ENCODE data around the gene TYRP1.
"Not testable (repeated sequence)": the region's sequence is repeated elsewhere in the genome, so short reads cannot be mapped to it uniquely, and the experiment has no call there.

The TYRP1 gene

DNA sequence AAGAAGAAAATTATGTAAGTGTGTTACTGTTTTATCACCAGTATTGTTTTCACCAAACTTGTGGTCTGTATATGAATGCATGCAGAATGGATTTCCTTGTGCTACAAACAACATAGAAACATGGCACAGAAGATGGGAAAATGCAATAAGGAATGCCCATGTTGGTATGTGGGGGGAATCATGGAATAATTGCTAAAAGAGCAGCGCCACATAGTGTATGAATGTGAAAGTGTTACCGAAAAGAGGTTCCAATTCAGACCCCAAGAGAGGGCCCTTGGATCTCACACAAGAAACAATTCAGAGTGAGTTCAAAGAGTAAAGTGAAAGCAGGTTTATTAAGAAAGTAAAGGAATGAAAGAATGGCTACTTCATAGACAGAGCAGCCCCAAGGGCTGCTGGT is 26.4 kb upstream of the TYRP1 start:
- H3K4me3 ChIP-seq (ENCODE audit: low read depth in 1 of 5, low read length in 5 of 5), result no peak overlapping the region
- no peaks in the 10 kb centered on the region for H3K9me3 ChIP-seq (ENCODE audit: control insufficient read depth in 5 of 5, low read length in 5 of 5)
- no peak overlapping the region for H3K9ac ChIP-seq (ENCODE audit: low read length in 5 of 5)
- H3K27me3 ChIP-seq (ENCODE audit: control insufficient read depth in 5 of 5, insufficient read depth in 4 of 5, low read length in 5 of 5), result no peaks in the 10 kb centered on the region
- no peaks in the 10 kb centered on the region for H3K4me1 ChIP-seq (ENCODE audit: control insufficient read depth in 5 of 5, insufficient read depth in 5 of 5, low read length in 5 of 5)
- H3K36me3 ChIP-seq (ENCODE audit: control insufficient read depth in 5 of 5, insufficient read depth in 5 of 5, low read length in 5 of 5), result no peaks in the 10 kb centered on the region
- no peak overlapping the region for H3K27ac ChIP-seq (ENCODE audit: low read depth, low read length)

DNA sequence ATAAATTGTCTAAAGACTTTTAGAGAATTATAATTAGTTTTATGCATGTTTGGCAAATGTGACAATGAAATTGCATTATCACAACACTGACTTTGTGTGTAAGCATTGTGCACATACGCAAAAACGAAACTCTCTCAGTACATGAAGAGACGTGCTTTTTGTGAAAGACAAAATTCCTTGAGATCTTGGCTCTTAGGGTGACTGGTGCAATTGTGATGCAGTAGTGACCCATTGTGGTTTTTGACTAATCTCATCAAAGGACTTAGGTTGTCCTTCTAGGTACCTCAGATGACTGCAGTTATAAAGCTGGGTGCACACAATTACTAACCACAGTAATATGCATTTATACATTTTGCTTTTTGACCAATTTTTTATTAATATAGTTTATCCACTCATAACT is 25.3 kb upstream of the TYRP1 start:
- no peaks in the 10 kb centered on the region for H3K27me3 ChIP-seq (ENCODE audit: control insufficient read depth in 5 of 5, insufficient read depth in 4 of 5, low read length in 5 of 5)
- no peak overlapping the region for H3K9ac ChIP-seq (ENCODE audit: low read length in 5 of 5)
- no peak overlapping the region for H3K27ac ChIP-seq (ENCODE audit: low read depth, low read length)
- H3K9me3 ChIP-seq (ENCODE audit: control insufficient read depth in 5 of 5, low read length in 5 of 5), result no peaks in the 10 kb centered on the region
- no peaks in the 10 kb centered on the region for H3K4me1 ChIP-seq (ENCODE audit: control insufficient read depth in 5 of 5, insufficient read depth in 5 of 5, low read length in 5 of 5)
- no peak overlapping the region for H3K4me3 ChIP-seq (ENCODE audit: low read depth in 1 of 5, low read length in 5 of 5)
- no peaks in the 10 kb centered on the region for H3K36me3 ChIP-seq (ENCODE audit: control insufficient read depth in 5 of 5, insufficient read depth in 5 of 5, low read length in 5 of 5)

DNA sequence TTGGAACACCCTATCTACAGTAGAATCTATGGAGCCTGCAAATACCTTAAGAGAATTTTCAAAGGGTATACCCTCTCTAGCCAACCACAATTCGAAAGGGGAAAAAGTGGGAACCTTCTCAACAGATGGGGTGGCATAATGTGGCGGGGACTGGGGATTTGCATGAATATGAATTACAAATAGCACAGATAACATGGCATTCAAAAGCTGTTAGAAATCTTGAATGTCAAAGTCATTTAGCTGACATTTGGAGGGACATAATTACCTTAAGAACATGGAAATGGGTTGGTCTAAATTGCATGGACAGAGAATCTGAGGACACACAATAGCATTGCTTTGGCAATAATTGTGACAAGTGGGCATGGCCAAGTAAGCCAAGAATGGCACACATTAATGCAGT is 23.2 kb upstream of the TYRP1 start:
- H3K4me3 ChIP-seq (ENCODE audit: low read depth in 1 of 5, low read length in 5 of 5), result no peak overlapping the region
- no peak overlapping the region for H3K27ac ChIP-seq (ENCODE audit: low read depth, low read length)
- H3K4me1 ChIP-seq (ENCODE audit: control insufficient read depth in 5 of 5, insufficient read depth in 5 of 5, low read length in 5 of 5), result no peaks in the 10 kb centered on the region
- no peaks in the 10 kb centered on the region for H3K27me3 ChIP-seq (ENCODE audit: control insufficient read depth in 5 of 5, insufficient read depth in 4 of 5, low read length in 5 of 5)
- no peaks in the 10 kb centered on the region for H3K36me3 ChIP-seq (ENCODE audit: control insufficient read depth in 5 of 5, insufficient read depth in 5 of 5, low read length in 5 of 5)
- H3K9ac ChIP-seq (ENCODE audit: low read length in 5 of 5), result no peak overlapping the region
- H3K9me3 ChIP-seq (ENCODE audit: control insufficient read depth in 5 of 5, low read length in 5 of 5), result no peaks in the 10 kb centered on the region

DNA sequence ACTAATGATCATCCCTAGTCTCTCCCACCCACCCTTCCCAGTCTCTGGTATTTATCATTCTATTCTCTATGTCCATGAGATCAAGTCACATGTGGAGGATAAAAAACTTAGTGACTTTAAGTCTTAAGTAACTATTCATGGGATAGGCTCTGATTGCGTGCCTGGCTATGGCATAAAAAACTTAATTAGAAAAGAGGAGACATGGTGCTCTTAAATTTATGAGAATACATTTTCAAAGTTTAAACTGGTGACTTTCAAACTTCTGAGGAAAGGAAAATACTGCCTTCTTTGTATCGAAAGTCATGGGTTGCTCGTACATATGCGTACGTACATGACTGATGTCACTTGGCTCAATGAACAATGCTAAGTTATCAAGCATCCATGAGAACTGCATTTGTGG is 18.2 kb upstream of the TYRP1 start:
- Histone ChIP-seq H3K4me3 (ENCODE audit: low read depth in 1 of 5, low read length in 5 of 5) (no peak overlapping the region), H3K27me3 (ENCODE audit: control insufficient read depth in 5 of 5, insufficient read depth in 4 of 5, low read length in 5 of 5) (no peaks in the 10 kb centered on the region), H3K36me3 (ENCODE audit: control insufficient read depth in 5 of 5, insufficient read depth in 5 of 5, low read length in 5 of 5) (no peaks in the 10 kb centered on the region), H3K4me1 (ENCODE audit: control insufficient read depth in 5 of 5, insufficient read depth in 5 of 5, low read length in 5 of 5) (no peaks in the 10 kb centered on the region), H3K9me3 (ENCODE audit: control insufficient read depth in 5 of 5, low read length in 5 of 5) (no peaks in the 10 kb centered on the region), H3K9ac (ENCODE audit: low read length in 5 of 5) (no peak overlapping the region), H3K27ac (ENCODE audit: low read depth, low read length) (no peak overlapping the region)

DNA sequence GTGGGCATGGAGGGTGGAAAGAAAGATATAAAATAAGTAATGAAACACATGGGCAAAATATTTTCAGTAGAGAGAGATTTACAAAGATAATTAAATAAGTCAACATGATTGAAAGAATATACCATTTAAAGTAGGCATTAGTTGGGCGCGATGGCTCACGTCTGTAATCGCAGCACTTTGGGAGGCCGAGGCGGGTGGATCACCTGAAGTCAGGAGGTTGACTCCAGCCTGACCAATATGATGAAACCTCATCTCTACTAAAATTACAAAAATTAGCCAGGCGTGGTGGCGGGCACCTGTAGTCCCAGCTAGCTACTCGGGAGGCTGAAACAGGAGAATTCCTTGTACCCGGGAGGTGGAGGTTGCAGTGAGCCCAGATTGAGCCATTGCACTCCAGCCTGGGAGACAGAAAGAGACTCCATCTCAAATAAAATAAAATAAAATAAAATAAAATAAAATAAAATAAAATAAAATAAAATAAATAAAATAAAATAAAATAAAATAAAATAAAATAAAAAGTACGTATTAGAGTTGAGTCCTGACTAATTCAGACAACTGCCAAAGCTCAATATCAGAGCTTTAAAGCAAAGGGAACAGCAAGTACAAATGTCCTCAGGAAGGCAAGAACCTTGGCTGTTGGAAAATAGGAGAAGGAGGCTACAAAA is 15.6 kb upstream of the TYRP1 start:
- H3K4me3 ChIP-seq (ENCODE audit: low read depth in 1 of 5, low read length in 5 of 5); H3K27me3 ChIP-seq (ENCODE audit: control insufficient read depth in 5 of 5, insufficient read depth in 4 of 5, low read length in 5 of 5); H3K36me3 ChIP-seq (ENCODE audit: control insufficient read depth in 5 of 5, insufficient read depth in 5 of 5, low read length in 5 of 5); H3K9me3 ChIP-seq (ENCODE audit: control insufficient read depth in 5 of 5, low read length in 5 of 5); H3K9ac ChIP-seq (ENCODE audit: low read length in 5 of 5); H3K4me1 ChIP-seq (ENCODE audit: control insufficient read depth in 5 of 5, insufficient read depth in 5 of 5, low read length in 5 of 5); H3K27ac ChIP-seq (ENCODE audit: low read depth, low read length): not testable (repeated sequence)

DNA sequence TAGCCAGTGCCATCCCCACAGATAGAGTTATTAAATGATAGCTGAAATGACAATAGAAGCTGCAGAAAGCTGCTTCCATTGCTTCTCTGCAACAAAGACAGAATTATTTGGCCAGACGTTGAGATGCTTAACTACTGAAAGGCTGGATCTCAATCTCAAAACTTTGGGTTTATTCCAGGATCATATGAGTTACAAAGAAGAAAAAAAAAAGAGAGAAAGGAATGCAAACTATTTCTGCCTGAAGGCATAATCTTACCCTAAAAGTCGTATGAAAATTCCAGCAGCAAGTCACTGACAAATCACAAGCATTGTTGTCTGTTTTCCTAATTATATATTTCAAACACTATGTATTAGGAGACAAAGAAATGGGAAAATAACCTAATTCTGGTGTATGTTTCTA is 12.8 kb upstream of the TYRP1 start:
- Histone ChIP-seq H3K36me3 (ENCODE audit: control insufficient read depth in 5 of 5, insufficient read depth in 5 of 5, low read length in 5 of 5) (no peaks in the 10 kb centered on the region), H3K27ac (ENCODE audit: low read depth, low read length) (no peak overlapping the region), H3K27me3 (ENCODE audit: control insufficient read depth in 5 of 5, insufficient read depth in 4 of 5, low read length in 5 of 5) (no peaks in the 10 kb centered on the region), H3K9me3 (ENCODE audit: control insufficient read depth in 5 of 5, low read length in 5 of 5) (no peaks in the 10 kb centered on the region), H3K4me1 (ENCODE audit: control insufficient read depth in 5 of 5, insufficient read depth in 5 of 5, low read length in 5 of 5) (no peaks in the 10 kb centered on the region), H3K4me3 (ENCODE audit: low read depth in 1 of 5, low read length in 5 of 5) (no peak overlapping the region), H3K9ac (ENCODE audit: low read length in 5 of 5) (no peak overlapping the region)

DNA sequence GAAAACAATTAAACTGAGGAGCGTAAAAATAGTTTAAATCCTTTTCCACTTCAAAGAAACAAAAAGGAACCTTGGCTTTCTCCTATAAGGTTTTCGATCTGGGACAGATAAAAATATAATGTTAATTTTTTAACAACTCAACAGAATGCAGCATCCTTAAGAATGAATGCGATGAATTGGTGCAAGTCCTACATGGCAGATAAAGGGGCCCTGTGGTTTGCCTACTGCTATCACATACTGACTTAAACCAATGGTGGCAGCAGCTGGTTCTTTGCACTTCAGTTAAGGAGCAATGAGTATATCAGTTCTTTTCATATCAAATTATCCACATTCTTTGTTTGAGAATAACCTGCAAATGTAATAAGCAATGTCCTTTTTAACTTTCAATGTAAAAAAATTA is 12.4 kb upstream of the TYRP1 start:
- Histone ChIP-seq H3K9me3 (ENCODE audit: control insufficient read depth in 5 of 5, low read length in 5 of 5) (no peaks in the 10 kb centered on the region), H3K4me3 (ENCODE audit: low read depth in 1 of 5, low read length in 5 of 5) (no peak overlapping the region), H3K36me3 (ENCODE audit: control insufficient read depth in 5 of 5, insufficient read depth in 5 of 5, low read length in 5 of 5) (no peaks in the 10 kb centered on the region), H3K27ac (ENCODE audit: low read depth, low read length) (no peak overlapping the region), H3K4me1 (ENCODE audit: control insufficient read depth in 5 of 5, insufficient read depth in 5 of 5, low read length in 5 of 5) (no peaks in the 10 kb centered on the region), H3K27me3 (ENCODE audit: control insufficient read depth in 5 of 5, insufficient read depth in 4 of 5, low read length in 5 of 5) (no peaks in the 10 kb centered on the region), H3K9ac (ENCODE audit: low read length in 5 of 5) (no peak overlapping the region)

DNA sequence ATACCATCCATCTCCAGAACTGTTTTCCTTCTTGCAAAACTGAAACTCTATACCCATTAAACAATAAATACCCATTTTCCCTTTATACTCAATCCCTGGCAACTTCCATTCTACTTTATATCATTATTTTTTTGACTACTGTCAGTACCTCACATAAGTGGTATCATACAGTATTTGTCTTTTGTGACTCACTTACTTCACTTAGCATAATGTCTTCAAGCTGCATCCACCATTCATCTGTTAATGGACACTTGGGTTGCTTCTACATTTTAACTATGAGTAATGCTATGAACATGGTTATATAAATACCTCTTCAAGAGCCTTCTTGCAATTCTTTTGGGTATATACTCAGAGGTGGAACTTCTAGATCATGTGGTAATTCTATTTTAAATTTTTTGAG is 11.6 kb upstream of the TYRP1 start:
- Histone ChIP-seq H3K4me1 (ENCODE audit: control insufficient read depth in 5 of 5, insufficient read depth in 5 of 5, low read length in 5 of 5) (no peaks in the 10 kb centered on the region), H3K27me3 (ENCODE audit: control insufficient read depth in 5 of 5, insufficient read depth in 4 of 5, low read length in 5 of 5) (no peaks in the 10 kb centered on the region), H3K36me3 (ENCODE audit: control insufficient read depth in 5 of 5, insufficient read depth in 5 of 5, low read length in 5 of 5) (no peaks in the 10 kb centered on the region), H3K4me3 (ENCODE audit: low read depth in 1 of 5, low read length in 5 of 5) (no peak overlapping the region), H3K27ac (ENCODE audit: low read depth, low read length) (no peak overlapping the region), H3K9ac (ENCODE audit: low read length in 5 of 5) (no peak overlapping the region), H3K9me3 (ENCODE audit: control insufficient read depth in 5 of 5, low read length in 5 of 5) (no peaks in the 10 kb centered on the region)

DNA sequence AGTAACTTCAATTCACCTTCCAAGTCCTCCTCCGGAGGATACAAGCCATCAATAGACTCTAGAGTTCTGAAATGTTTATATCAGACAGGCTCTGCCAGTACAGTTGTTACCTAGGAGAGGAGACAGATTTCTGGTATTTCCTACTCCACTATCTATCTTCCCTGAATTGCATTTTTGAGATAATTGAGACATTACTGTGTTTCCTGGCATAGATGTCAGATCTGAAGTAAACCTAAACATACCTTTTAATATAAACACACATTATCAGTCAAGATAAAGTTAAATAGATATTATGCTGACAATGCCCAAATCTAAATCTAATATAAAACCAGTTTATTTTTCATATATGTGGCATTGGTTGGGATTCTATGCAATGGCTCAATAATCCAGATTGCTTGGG is 8.2 kb upstream of the TYRP1 start:
- H3K36me3 ChIP-seq (ENCODE audit: control insufficient read depth in 5 of 5, insufficient read depth in 5 of 5, low read length in 5 of 5), result no peaks in the 10 kb centered on the region
- H3K27me3 ChIP-seq (ENCODE audit: control insufficient read depth in 5 of 5, insufficient read depth in 4 of 5, low read length in 5 of 5), result no peaks in the 10 kb centered on the region
- no peak overlapping the region for H3K9ac ChIP-seq (ENCODE audit: low read length in 5 of 5)
- H3K4me3 ChIP-seq (ENCODE audit: low read depth in 1 of 5, low read length in 5 of 5), result no peak overlapping the region
- H3K9me3 ChIP-seq (ENCODE audit: control insufficient read depth in 5 of 5, low read length in 5 of 5), result no peaks in the 10 kb centered on the region
- H3K4me1 ChIP-seq (ENCODE audit: control insufficient read depth in 5 of 5, insufficient read depth in 5 of 5, low read length in 5 of 5), result no peaks in the 10 kb centered on the region
- H3K27ac ChIP-seq (ENCODE audit: low read depth, low read length), result no peak overlapping the region

DNA sequence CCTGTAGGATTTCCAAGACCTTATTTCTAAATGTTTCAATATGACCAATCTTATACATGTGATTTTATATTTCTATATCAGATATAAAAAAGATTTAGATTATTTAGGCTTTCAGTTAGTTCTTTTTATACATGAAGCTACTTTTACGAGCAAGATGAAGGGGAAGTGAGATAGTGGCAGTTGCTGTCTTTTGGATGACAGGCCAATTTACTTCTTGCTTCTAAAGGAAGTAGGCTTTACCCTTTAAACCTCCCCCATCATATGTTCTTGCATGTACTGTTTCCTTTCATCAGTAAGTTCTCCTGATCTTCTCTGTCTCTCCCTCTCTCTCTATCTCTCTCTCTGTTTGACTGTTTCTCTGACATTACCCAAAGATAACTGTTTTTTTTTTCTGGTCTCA is 4.0 kb upstream of the TYRP1 start:
- H3K27me3 ChIP-seq (ENCODE audit: control insufficient read depth in 5 of 5, insufficient read depth in 4 of 5, low read length in 5 of 5), result no peaks in the 10 kb centered on the region
- no peaks in the 10 kb centered on the region for H3K9me3 ChIP-seq (ENCODE audit: control insufficient read depth in 5 of 5, low read length in 5 of 5)
- no peaks in the 10 kb centered on the region for H3K4me1 ChIP-seq (ENCODE audit: control insufficient read depth in 5 of 5, insufficient read depth in 5 of 5, low read length in 5 of 5)
- no peaks in the 10 kb centered on the region for H3K36me3 ChIP-seq (ENCODE audit: control insufficient read depth in 5 of 5, insufficient read depth in 5 of 5, low read length in 5 of 5)
- no peak overlapping the region for H3K9ac ChIP-seq (ENCODE audit: low read length in 5 of 5)
- H3K4me3 ChIP-seq (ENCODE audit: low read depth in 1 of 5, low read length in 5 of 5), result no peak overlapping the region
- no peak overlapping the region for H3K27ac ChIP-seq (ENCODE audit: low read depth, low read length)

DNA sequence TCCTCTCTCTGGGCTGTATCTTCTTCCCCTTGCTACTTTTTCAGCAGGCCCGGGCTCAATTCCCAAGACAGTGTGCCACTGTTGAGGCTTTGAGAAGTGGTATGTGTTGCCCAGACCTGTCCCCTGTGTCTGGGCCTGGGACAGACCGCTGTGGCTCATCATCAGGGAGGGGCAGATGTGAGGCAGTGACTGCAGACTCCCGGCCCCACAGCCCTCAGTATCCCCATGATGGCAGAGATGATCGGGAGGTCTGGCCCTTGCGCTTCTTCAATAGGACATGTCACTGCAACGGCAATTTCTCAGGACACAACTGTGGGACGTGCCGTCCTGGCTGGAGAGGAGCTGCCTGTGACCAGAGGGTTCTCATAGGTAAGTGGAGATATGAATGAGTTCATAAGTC is 828 bp downstream of the TYRP1 start:
- H3K27ac ChIP-seq (ENCODE audit: low read depth, low read length), result no peak overlapping the region
- peaks cover 0 to 19% (median 3%) of the 10 kb centered on the region in 5 donors for H3K4me1 ChIP-seq (ENCODE audit: control insufficient read depth in 5 of 5, insufficient read depth in 5 of 5, low read length in 5 of 5)
- H3K27me3 ChIP-seq (ENCODE audit: control insufficient read depth in 5 of 5, insufficient read depth in 4 of 5, low read length in 5 of 5), result no peaks in the 10 kb centered on the region
- H3K9ac ChIP-seq (ENCODE audit: low read length in 5 of 5), result no peak overlapping the region
- no peak overlapping the region for H3K4me3 ChIP-seq (ENCODE audit: low read depth in 1 of 5, low read length in 5 of 5)
- no peaks in the 10 kb centered on the region for H3K36me3 ChIP-seq (ENCODE audit: control insufficient read depth in 5 of 5, insufficient read depth in 5 of 5, low read length in 5 of 5)
- no peaks in the 10 kb centered on the region for H3K9me3 ChIP-seq (ENCODE audit: control insufficient read depth in 5 of 5, low read length in 5 of 5)

Measured in subcutaneous abdominal adipose tissue (tissue), 5 donors.